Keratinocyte (primary cell): Measurements from ENCODE around the gene ZBTB20. TPM values are rescaled to one million over a fixed set of nuclear protein-coding genes. Genes with fewer than 3 reads are reported as not detected.

Experiments used
- DNase-seq: peaks from one replicate; pipeline ENCODE4 v3.0.0-alpha.2; 2011; ENCODE audit warnings: low read depth, missing footprints, low spot score
- FAIRE-seq: peaks from 2 replicates; lab custom pipeline; 2011; peaks lifted over from hg19 to GRCh38; lab: Jason Lieb, UNC
- H2AFZ ChIP-seq: 2 replicates; pipeline ENCODE4 v1.6.0; 2012; ENCODE audit warnings: low read length, control low read depth, inconsistent platforms; ENCODE audit not compliant: control insufficient read depth
- H3K27ac ChIP-seq: 2 replicates; pipeline ENCODE4 v1.5.1; 2011; ENCODE audit warnings: low read length; ENCODE audit not compliant: control insufficient read depth, insufficient read depth
- H3K27me3 ChIP-seq: 3 replicates; pipeline ENCODE4 v1.6.0; 2011; ENCODE audit warnings: low read length; ENCODE audit not compliant: control insufficient read depth, insufficient read depth; ENCODE audit errors: extremely low read depth
- H3K36me3 ChIP-seq, 2 experiments: 2 replicates in 1 of 2; 3 replicates in 1 of 2; pipeline ENCODE4 v1.5.1; 2011; ENCODE audit warnings: low read length in 2 of 2, mild to moderate bottlenecking in 1 of 2; ENCODE audit not compliant: control insufficient read depth in 2 of 2, insufficient read depth in 2 of 2; ENCODE audit errors: extremely low read depth in 1 of 2
- H3K4me1 ChIP-seq: 3 replicates; pipeline ENCODE4 v1.5.1; 2011; ENCODE audit warnings: low read length; ENCODE audit not compliant: control insufficient read depth, insufficient read depth; ENCODE audit errors: extremely low read depth
- H3K4me2 ChIP-seq: 3 replicates; pipeline ENCODE4 v1.6.0; 2011; ENCODE audit warnings: low read depth, low read length; ENCODE audit not compliant: control insufficient read depth, insufficient read depth; ENCODE audit errors: extremely low read depth
- H3K4me3 ChIP-seq, 3 experiments: fragments of 200-600 bp in 1 of 3; sonication (generic) in 1 of 3; 2 replicates in 2 of 3; 3 replicates in 1 of 3; pipeline ENCODE4 v1.5.1; 2011 to 2016; ENCODE audit warnings: low read length in 3 of 3, mild to moderate bottlenecking in 3 of 3, control low read depth in 2 of 3, inconsistent platforms in 1 of 3, low read depth in 1 of 3, mixed read lengths in 1 of 3, mixed run types in 1 of 3, moderate library complexity in 1 of 3; ENCODE audit not compliant: control insufficient read depth in 2 of 3, insufficient read depth in 2 of 3; ENCODE audit errors: extremely low read depth in 1 of 3
- H3K79me2 ChIP-seq: 2 replicates; pipeline ENCODE4 v1.6.0; 2012; ENCODE audit warnings: low read length; ENCODE audit not compliant: control insufficient read depth, insufficient read depth
- H3K9ac ChIP-seq: 3 replicates; pipeline ENCODE4 v1.6.0; 2011; ENCODE audit warnings: low read length; ENCODE audit not compliant: control insufficient read depth, insufficient read depth; ENCODE audit errors: extremely low read depth
- H3K9me1 ChIP-seq: 3 replicates; pipeline ENCODE4 v1.6.0; 2011; ENCODE audit warnings: low read length; ENCODE audit not compliant: control insufficient read depth, insufficient read depth; ENCODE audit errors: extremely low read depth
- H3K9me3 ChIP-seq: 2 replicates; pipeline ENCODE4 v1.5.1; 2012; ENCODE audit warnings: low read depth, low read length; ENCODE audit not compliant: control insufficient read depth
- H4K20me1 ChIP-seq: 3 replicates; pipeline ENCODE4 v1.6.0; 2011; ENCODE audit warnings: low read length; ENCODE audit not compliant: control insufficient read depth, insufficient read depth; ENCODE audit errors: extremely low read depth
- EZH2 ChIP-seq: IDR thresholded peaks from one replicate; pipeline ENCODE4 v1.6.1; 2012; ENCODE audit warnings: inconsistent platforms, mild to moderate bottlenecking, low read length, moderate library complexity
- dilution Hi-C: fragments of 300-500 bp; cut with MboI; formaldehyde crosslinking; loops from one replicate; pipeline ENCODE4 v1.7.0; 2020; ENCODE audit warnings: low sequenced_read_pairs; ENCODE audit not compliant: extremely low pct_ligation_motif_present
- polyA plus RNA-seq, 5 experiments: library from polyadenylated mRNA; depleted of rRNA in 3 of 5; stranded (reverse) in 3 of 5; stranded (forward) in 1 of 5; unstranded in 1 of 5; fragments of >200 nt; gene quantifications; 1 replicate in 1 of 5; 2 replicates in 3 of 5; 3 replicates in 1 of 5; pipeline versions ENCODE4 v1.2.1 to v1.2.3, GENCODE V29; 2011 to 2012; ENCODE audit warnings: missing spikeins in 2 of 5, low read depth in 1 of 5, low replicate concordance in 1 of 5
- TF ChIP-seq, protein P1 (sequence below), 3 experiments: IDR thresholded peaks in 1 of 3; conservative IDR thresholded peaks in 1 of 3; optimal IDR thresholded peaks in 1 of 3; 2 replicates in 2 of 3; 3 replicates in 1 of 3; pipeline versions ENCODE3 to v1.5.1; 2011; ENCODE audit warnings: low read length in 3 of 3, mild to moderate bottlenecking in 3 of 3, moderate library complexity in 2 of 3, control low read depth in 1 of 3, inconsistent platforms in 1 of 3; ENCODE audit not compliant: insufficient read depth in 2 of 3; ENCODE audit errors: extremely low read depth in 1 of 3

The ZBTB20 gene
- polyA plus RNA-seq, 1 donor (not counting 4 experiments of a cell fraction or from before 2014, with no cell fraction given) = 0.52 TPM

DNA sequence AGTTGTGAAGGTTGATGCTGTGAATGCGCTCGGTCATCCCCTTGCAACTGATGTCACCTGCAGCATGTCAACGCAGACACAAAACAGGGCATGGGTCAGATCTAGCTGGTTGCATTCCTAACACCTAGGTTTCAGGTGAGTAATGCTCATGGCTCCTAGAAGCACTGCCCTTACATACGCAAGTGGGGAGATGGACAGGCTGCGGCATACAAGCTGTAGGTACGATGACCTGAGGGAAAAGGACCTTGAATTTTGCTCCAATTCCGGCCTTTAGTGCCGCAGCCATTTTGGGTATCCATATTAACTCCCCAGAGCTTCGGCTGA is 795.3 kb downstream of the ZBTB20 start:
- dilution Hi-C loops = no loop called here
- H3K4me1 ChIP-seq = no peaks in the 10 kb centered on the region
- no peak overlapping the region for H3K9ac ChIP-seq
- H3K27me3 ChIP-seq = no peaks in the 10 kb centered on the region
- no peaks in the 10 kb centered on the region for H3K36me3 ChIP-seq
- no peaks in the 10 kb centered on the region for H3K9me1 ChIP-seq
- TF ChIP-seq EZH2 = no peak
- TF ChIP-seq, protein P1, sequence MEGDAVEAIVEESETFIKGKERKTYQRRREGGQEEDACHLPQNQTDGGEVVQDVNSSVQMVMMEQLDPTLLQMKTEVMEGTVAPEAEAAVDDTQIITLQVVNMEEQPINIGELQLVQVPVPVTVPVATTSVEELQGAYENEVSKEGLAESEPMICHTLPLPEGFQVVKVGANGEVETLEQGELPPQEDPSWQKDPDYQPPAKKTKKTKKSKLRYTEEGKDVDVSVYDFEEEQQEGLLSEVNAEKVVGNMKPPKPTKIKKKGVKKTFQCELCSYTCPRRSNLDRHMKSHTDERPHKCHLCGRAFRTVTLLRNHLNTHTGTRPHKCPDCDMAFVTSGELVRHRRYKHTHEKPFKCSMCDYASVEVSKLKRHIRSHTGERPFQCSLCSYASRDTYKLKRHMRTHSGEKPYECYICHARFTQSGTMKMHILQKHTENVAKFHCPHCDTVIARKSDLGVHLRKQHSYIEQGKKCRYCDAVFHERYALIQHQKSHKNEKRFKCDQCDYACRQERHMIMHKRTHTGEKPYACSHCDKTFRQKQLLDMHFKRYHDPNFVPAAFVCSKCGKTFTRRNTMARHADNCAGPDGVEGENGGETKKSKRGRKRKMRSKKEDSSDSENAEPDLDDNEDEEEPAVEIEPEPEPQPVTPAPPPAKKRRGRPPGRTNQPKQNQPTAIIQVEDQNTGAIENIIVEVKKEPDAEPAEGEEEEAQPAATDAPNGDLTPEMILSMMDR (optimal IDR thresholded peaks at IDR 0.05 in 1 of 3, IDR thresholded peaks at IDR 0.05 in 1 of 3, conservative IDR thresholded peaks at IDR 0.05 in 1 of 3; ENCODE audit: extremely low read depth in 1 of 3, insufficient read depth in 2 of 3, low read length in 3 of 3) = no peak
- no peak overlapping the region for H2AFZ ChIP-seq
- H3K9me3 ChIP-seq = no peaks in the 10 kb centered on the region
- no peaks in the 10 kb centered on the region for H3K79me2 ChIP-seq
- H4K20me1 ChIP-seq = no peaks in the 10 kb centered on the region
- no peak overlapping the region for H3K27ac ChIP-seq
- H3K4me2 ChIP-seq = no peak overlapping the region
- DNase-seq = no peak
- H3K4me3 ChIP-seq = no peak overlapping the region
- no peak for FAIRE-seq

DNA sequence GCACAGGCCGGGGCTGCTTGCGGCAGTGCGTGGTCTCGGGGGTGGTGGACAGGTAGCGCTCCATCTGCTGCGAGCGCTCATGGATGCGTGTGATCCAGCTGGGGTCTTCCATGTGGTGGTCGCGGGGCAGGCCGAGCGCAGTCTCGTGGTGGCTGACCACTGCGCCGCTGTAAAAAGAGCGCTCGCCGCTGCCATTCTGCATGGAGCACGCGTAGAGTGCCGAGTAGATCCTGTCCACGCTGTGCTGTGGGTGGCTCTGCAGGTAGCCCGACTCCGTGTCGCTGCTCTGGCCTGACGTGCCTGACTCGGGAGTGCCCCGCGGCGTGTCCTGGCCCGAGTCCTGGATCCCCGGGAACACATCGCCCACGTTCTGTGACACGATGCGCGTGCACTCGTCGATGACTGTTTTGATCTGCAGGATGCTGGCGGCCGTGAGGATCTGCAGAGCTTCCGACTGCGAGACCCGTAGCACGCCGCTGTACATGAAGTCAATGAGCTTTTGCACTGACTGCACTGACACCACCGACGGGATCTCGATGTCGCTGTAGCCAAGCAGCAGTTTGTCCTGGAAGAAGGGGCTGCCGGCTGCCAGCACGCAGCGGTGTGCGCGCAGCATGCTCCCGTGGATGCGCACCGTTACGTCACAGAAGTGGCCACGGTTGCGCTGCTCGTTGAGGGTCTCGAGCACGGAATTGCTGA is 795.8 kb downstream of the ZBTB20 start:
- no peak overlapping the region for H3K4me3 ChIP-seq
- H3K9me3 ChIP-seq = no peaks in the 10 kb centered on the region
- no peak overlapping the region for H3K27ac ChIP-seq
- no peaks in the 10 kb centered on the region for H3K79me2 ChIP-seq
- no peak for DNase-seq
- no peak overlapping the region for H3K4me2 ChIP-seq
- no peak for FAIRE-seq
- H2AFZ ChIP-seq = no peak overlapping the region
- TF ChIP-seq, protein P1 (optimal IDR thresholded peaks at IDR 0.05 in 1 of 3, IDR thresholded peaks at IDR 0.05 in 1 of 3, conservative IDR thresholded peaks at IDR 0.05 in 1 of 3; ENCODE audit: extremely low read depth in 1 of 3, insufficient read depth in 2 of 3, low read length in 3 of 3) = no peak
- no peak for TF ChIP-seq EZH2
- H3K36me3 ChIP-seq = no peaks in the 10 kb centered on the region
- H3K9me1 ChIP-seq = no peaks in the 10 kb centered on the region
- dilution Hi-C loops = no loop called here
- H3K4me1 ChIP-seq = no peaks in the 10 kb centered on the region
- no peaks in the 10 kb centered on the region for H3K27me3 ChIP-seq
- H4K20me1 ChIP-seq = no peaks in the 10 kb centered on the region
- H3K9ac ChIP-seq = no peak overlapping the region
